ENCODE measurements around the gene SULT2B1.

SULT2B1 gene

GRCh38 chr19:48603850-48604249 lies 51.9 kb downstream of the SULT2B1 start:
- no peak for DNase-seq

GRCh38 chr19:48606463-48607358 lies 54.7 kb downstream of the SULT2B1 start, which contains the start of gene SPACA4:
Gene SPACA4, plus strand, starts transcription at chr19:48606742. Its CDS starts 237 bp downstream, at chr19:48606979.
- DNase-seq: no peak

DNA sequence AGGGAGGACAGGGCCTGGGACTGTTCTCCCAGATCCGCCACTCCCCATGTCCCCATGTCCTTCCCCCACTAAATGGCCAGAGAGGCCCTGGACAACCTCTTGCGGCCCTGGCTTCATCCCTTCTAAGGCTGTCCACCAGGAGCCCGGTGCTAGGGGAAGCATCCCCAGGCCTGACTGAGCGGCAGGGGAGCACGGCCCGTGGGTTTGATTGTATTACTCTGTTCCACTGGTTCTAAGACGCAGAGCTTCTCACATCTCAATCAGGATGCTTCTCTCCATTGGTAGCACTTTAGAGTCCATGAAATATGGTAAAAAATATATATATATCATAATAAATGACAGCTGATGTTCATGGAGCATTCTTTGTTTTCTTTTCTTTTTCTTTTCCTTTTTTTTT lies 55.4 kb downstream of the SULT2B1 start:
- DNase-seq: no peak

- DNase-seq: no peak
Measured at GRCh38 chr19:48608798-48609263, 56.9 kb downstream of the SULT2B1 start.

DNA sequence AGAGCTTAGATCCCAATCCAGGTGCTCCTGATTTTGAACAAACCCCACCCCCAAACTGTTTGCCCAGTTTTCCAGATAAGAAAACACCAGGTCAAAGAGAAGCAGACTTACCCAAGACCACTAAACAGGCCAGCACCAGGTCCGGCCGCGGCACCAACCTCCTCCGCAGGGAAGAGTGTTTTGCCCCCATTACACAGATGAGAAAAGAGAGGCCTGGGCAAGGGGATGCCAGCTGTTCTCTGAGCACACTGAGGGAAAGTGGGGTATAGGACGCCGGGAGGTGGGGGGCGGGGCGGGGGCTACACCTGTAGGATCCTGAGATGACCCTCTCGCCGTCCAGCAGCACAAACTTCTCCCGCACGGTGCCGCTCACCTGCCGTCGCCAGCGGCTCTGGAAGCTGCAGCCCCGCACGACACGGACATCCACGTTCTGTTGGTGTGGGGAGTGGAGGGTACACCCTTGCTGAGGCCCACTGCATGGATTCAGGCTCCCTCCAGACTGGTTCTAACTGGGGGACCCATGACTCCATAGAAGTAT lies 57.7 kb downstream of the SULT2B1 start:
- DNase-seq: no peak

- no peak for DNase-seq
Measured at GRCh38 chr19:48611872-48612271, 59.9 kb downstream of the SULT2B1 start.

- no peak for DNase-seq
Measured at GRCh38 chr19:48613024-48613851, 61.3 kb downstream of the SULT2B1 start.

GRCh38 chr19:48613852-48614435 lies 62.0 kb downstream of the SULT2B1 start:
- DNase-seq: no peak

GRCh38 chr19:48614436-48615230 lies 62.7 kb downstream of the SULT2B1 start, which contains the start of gene FAM83E:
Gene FAM83E, minus strand, starts transcription at chr19:48615076. Its CDS starts 1,704 bp downstream, at chr19:48613372.
- DNase-seq: no peak

GRCh38 chr19:48615231-48616040 lies 63.5 kb downstream of the SULT2B1 start:
- DNase-seq: no peak

- DNase-seq: no peak
Measured at GRCh38 chr19:48616041-48616436, 64.1 kb downstream of the SULT2B1 start.

- no peak for DNase-seq
Measured at GRCh38 chr19:48616491-48617056, 64.6 kb downstream of the SULT2B1 start.

DNA sequence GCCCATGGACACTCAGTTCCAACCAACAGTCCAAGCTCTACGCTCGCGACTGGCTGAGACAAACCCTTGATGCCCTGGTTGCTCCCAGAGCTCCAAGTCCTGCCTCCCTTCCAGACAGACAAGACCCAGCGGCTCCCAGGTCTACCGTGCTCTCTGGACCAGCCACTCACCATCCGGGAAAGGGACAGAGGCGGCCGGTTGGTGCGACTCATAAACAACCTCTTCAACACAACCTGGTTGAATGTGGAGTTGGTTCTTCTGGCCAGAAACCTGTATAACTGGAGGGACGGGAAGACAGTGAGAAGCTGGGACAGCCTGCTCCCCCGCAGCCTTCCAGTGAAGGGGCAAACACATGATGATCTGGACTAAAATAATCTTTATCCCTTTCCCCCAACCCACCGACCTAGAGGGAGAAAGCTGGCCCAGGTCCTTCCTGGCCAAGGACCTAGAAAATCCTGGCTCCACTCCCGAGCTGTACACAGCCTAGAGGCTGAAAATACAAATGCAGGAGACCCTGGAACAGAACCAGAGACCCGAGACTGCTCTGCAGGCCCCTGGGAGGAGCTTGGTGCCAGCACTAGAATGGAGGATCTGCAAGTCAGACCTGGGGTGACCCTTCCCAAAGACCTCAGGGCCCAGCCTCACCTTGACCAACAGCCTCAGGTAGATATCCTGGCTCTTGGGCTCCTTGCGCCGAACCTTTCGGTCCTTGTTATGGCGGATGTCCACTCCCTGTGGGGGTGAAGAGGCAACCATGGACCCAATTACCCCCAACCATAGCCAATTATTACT lies 65.4 kb downstream of the SULT2B1 start:
- no peak for DNase-seq

- no peak for DNase-seq
Measured at GRCh38 chr19:48618278-48618915, 66.4 kb downstream of the SULT2B1 start.

- peak; percentile 93 for DNase-seq
Measured at GRCh38 chr19:48618916-48619691, 67.1 kb downstream of the SULT2B1 start, which contains the start of the genes RPL18 and SPHK2. Gene RPL18, minus strand, starts transcription at chr19:48619178. Its CDS starts 35 bp downstream, at chr19:48619143. Gene SPHK2, plus strand, starts transcription at chr19:48619506. Its CDS starts 1,009 bp downstream, at chr19:48620515.

- DNase-seq: no peak
Measured at GRCh38 chr19:48619692-48620585, 68.0 kb downstream of the SULT2B1 start.

GRCh38 chr19:48623556-48624066 lies 71.6 kb downstream of the SULT2B1 start:
- DNase-seq: no peak

All from NCI-H1417 treated with DMSO at 0.1 percent for 48 hours (cell line).